CD4-positive, alpha-beta T cell treated with Interleukin-12 subunit alpha and Interleukin-12 subunit beta, for 1 hour (primary cell): Measurements from ENCODE around the gene MYL12B.
"Not testable (repeated sequence)": the region's sequence is repeated elsewhere in the genome, so short reads cannot be mapped to it uniquely, and the experiment has no call there.

Experiments used
- DNase-seq: peaks from one replicate; pipeline ENCODE4 v3.0.0-alpha.2; 2020

Gene MYL12B

DNA sequence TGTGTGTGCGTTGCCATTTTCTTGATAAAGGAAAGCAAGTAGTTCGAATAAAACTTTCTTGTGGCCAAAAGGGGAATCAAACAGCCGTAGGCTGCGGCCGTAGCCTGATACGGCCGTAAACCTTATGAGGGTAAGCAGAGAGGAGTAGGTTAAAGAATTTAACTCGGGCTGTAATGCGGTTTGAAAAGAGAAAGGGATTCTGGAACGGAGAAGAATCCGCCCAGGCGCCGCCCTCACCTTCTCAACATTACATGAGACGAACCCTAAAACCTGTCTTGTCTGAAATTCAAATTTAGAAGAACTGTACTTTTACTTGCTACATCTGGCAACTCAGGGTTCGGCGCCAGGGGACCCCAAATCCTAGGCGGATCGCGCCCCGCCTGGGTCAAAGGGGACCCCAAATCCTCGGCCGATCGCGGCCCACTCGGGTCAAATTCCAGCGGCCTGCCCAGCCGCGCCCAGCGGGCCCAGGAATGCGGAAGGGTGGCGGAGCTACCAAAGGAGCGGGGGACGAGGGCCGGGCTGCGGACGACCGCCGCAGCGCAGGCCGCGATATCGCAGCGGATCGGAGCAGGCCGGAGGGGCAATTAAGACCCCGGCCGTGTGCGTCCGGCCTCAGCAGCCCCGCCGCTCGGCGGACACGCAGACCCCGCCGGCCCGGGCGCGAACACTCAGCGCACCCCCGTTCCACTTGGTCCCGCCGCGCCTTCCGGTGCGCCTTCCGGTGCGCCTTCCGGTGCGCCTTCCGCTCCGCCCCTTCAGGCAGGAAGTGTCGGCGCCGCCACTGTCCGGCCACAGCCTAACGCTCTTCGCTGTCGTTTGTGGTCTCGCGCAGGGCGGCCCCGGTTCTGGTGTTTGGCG, at the start of gene MYL12B:
TSS of gene MYL12B (plus strand) at position 761 of the 861 bp plus-strand sequence. CDS start 10,766 bp downstream, outside the sequence.
- peak; percentile 89 for DNase-seq

DNA sequence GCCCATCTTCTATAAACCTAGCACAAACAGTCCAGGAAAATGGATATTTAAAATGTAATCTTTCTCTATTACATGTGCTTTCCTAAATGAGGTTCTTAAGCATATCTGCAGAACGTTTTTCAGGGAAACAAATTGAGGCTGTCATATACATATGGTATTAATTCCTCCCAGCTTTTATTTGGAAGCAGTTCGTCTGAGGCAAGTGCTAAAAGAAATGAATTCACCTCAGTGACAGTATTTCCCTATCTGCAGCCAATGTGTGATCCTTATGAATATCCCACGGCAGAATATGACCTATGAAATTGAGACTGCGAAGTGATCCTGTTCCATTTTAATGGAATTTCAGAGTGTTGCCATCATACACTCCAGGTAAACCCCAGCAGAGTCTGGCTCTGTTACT, 49.3 kb upstream of the MYL12B start:
- no peak for DNase-seq

DNA sequence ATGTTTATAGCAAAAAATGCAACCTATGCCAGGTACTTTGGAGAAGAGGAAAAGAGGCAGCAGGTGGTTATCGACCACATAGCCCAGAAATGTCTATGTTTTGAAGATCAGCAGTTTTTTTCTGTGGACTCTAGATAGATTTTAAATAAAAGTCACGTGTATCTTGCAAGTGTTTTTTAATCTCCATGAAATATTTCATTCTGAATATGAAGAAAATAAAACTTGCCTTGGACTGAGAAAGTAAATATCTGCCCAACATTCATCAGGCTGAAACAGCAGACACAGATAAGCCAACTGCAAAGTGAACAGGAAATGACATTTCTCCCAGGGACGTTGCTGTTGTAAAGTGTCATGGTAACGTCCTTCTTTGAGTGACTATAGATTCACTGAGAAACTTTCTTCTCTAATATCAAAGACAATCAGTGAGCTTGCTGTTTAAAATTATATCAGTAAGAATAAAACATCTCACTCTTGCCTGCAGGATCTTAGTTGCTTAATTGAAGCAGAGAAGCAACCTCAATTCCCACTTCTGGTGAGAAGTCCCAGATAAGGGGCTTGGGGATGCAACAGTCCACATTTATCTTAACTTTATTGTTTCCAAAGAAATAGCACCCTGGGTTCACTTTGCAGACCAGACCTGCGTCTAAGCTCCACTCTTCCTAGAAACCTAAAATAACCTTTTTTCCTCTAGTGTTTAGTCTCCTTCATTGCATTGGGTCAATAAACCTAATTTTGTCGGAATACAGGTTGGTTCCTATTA, 48.5 kb upstream of the MYL12B start:
- peak; percentile 24 for DNase-seq

DNA sequence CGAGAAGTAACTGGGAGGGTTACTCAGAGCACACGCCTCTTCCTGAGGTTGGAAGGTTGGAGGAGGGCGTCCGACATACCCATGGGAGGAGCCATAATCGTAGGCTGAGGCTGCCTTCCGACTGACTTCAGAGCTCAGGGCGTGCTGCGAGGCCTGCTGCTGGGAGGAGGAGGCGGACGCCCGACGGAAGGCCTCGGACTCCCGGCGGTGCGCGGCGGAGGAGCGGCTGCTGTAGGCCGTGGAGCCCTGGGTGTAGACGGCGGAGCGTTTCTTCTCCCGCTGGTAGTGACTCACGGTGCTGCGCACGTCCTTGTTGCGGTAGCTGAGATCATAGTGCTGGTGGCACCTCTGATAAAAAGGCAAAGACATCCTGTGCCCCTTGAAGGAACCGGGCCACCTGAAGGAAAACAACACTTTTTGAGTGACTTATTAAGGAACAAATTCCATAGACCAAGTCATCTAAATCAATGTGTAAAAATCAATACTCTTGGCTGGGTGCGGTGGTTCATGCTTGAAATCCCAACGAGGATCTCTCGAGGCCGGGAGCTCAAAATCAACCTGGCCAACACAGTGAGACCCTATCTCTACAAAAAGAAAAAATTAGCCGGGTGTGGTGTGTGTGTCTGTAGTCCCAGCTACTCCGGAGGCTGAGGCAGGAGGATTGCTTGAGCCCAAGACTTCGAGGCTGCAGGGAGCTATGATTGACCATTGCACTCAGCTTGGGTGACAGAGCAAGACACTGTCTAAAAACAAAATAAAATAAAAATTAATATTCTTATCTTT, 46.9 kb upstream of the MYL12B start:
- DNase-seq: no peak

DNA sequence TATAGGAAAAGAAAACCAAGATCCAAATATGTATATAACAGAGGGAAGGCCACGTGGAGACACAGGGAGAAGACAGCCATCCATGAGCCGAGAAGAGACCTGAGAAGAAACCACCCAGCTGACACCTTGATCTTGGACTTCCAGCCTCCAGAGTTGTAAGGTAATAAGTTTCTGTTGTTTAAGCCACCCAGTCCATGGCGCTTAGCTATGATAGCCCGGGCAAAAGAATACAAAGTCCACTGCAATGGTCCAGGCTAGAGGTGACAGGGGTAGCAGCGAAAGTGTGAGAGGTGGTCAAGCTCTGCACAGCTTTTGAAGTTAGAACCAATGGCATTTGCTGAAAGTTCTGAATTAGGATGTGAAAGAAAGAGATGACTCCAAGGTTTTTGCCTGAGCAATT, 44.9 kb upstream of the MYL12B start:
- no peak for DNase-seq

- no peak for DNase-seq
Measured at GRCh38 chr18:3217948-3218647, 43.8 kb upstream of the MYL12B start.

DNA sequence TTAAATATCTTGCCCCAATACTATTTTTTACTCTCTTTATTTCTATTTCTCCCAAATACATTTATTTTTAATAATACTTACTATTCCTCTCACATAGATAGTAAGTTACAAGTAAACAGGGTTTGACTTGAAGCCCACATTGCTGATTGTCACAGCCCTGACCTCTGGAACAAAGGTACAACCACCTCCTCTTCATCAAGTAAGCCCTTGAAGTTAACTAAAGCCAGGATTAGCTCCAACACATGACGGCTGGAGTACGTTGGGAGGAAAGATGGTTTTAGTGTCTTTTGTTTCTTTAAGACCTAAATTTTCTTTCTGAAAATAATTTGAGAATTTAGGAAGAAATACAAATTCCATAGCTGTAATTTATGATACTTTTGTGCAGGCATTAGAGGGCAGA, 43.1 kb upstream of the MYL12B start:
- no peak for DNase-seq

GRCh38 chr18:3219241-3219630, 42.7 kb upstream of the MYL12B start:
- DNase-seq: no peak

- no peak for DNase-seq
Measured at GRCh38 chr18:3219631-3220335, 42.1 kb upstream of the MYL12B start, which contains the start of gene MYOM1. Gene MYOM1, minus strand, starts transcription at chr18:3219968. Its CDS starts 4,745 bp downstream, at chr18:3215223.

DNA sequence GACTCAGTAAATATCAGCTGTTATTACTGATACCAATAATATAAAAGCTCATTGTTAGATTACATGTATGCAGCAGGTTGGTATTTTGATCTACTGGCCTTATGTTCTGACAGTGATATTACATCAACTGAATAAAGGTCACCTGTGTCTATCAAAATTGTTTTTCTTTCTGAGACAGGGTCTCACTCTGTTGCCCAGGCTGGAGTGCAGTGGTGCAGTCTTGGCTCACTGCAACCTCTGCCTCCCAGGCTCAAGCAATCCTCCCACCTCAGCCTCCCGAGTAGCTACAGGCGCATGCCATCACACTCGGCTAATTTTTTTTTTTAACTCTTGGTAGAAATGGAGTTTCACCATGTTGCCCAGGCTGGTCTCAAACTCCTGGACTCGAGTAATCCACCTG, 41.1 kb upstream of the MYL12B start:
- not testable (repeated sequence) for DNase-seq

DNA sequence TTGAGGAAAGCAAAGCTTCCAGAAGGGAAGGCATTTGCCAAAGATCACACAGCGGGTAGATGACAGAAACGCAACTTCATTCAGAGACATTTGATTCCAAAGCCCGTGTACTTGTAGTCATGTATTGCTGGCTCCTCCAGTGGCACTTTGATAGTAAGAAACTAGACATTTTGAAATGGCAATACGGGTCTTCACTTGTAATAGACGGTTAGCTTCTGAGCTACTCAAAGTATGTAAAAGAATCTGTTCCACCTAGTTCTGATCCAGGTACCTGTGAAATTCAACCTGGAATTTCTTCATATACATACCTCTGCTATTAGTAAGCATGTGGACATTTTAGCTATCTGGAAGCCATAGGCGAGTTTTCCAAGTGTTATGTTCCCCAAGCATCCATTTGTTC, 40.4 kb upstream of the MYL12B start:
- DNase-seq: no peak

- no peak for DNase-seq
Measured at GRCh38 chr18:3223356-3223755, 38.6 kb upstream of the MYL12B start.

DNA sequence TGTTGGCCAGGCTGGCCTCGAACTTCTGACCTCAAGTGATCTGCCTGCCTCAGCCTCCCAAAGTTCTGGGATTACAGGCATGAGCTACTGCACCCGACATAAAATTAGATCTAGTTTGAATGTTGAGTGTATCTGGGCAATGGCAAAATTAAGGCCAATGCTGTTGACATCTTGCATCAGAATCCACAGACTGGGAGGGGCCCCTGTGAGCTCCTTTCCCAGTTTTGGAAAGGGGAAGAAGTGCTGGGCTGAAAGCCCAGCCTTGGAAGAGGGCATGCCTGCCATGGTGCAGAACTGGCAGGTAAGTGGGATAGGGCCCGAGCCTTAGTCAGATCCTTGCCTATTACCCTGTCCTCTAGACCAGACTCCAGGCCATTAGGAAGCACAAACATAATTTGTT, 37.7 kb upstream of the MYL12B start:
- DNase-seq: no peak

DNA sequence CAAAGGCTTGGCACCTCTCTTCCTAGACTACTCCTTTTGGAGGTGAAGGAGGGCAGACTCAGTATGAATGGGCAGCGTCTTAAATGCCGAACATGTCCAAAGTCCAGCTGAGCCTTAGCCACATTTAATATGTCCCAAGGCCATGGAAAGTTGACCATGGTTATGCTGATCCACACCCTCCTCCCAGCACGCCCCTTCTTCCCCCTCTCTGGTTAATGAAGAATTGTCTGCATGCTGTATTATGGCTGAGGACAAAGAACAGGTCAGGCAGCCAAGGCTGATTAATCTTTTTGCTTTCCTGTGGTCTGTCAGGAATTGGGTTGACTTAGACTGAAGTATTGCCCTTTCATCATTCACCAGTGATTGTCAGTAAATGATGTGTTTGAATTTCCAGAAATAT, 36.3 kb upstream of the MYL12B start:
- DNase-seq: no peak

GRCh38 chr18:3226048-3226447, 35.9 kb upstream of the MYL12B start:
- no peak for DNase-seq

DNA sequence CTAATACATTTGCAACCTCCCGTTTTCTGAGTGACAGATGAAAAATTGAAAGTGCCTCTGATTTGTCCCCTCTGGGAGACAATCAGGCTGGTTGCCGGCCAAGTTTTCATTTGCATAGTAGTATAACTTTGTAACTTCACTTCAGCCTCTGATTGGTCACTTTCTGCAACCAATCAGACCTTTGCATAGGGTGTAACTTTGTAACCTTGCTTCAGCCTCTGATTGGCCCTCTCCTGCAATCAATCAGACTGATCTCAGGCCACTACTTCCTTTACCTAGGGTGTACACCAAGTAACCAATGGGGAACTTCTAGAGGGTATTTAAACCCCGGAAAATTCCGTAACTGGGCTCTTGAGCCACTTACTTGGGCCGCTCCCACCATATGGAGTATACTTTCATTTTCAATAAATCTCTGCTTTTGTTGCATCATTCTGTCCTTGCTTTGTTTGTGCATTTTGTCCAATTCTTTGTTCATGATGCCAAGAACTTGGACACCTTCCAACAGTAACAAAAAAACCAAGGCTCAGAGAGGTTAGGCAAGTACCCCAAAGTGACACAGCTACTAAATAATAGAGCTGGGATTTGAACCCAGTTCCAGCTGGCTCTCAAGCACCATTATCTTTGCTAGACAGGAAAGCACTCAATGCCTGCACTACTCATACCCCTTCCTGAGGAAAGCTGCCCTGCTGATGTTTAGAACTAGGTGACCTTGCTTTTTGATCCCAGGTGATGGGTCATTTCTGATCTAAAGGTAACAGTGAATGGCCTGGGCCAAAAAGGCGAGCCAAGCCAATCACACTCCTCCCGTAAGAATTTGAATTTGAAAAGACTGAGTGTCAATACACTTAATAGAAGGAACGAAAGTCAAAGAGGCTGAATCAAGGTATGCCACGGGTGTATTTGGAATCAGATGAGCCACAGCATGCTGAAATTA, 31.3 kb upstream of the MYL12B start:
- no peak for DNase-seq

GRCh38 chr18:3233004-3233403, 28.9 kb upstream of the MYL12B start:
- DNase-seq: no peak

GRCh38 chr18:3233433-3234168, 28.3 kb upstream of the MYL12B start:
- DNase-seq: no peak

DNA sequence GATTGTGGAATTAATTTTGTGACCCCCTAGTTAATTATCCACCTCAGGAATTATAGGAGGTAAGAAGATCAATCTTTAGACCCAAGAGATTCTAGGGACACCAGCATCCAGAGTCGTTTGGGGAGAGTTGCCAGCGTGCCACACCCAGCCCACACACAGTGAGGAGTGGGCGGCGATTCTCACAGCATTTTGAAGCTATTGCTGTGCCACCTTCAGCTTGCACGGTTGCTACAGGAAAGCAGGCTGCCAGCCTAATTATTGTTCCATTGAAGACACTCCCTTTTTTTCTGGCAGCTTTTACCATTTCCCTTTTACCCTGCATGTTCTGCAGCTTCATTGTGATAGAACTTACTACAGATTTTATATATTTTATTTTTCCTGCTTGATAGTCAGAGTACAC, 27.5 kb upstream of the MYL12B start:
- DNase-seq: no peak

DNA sequence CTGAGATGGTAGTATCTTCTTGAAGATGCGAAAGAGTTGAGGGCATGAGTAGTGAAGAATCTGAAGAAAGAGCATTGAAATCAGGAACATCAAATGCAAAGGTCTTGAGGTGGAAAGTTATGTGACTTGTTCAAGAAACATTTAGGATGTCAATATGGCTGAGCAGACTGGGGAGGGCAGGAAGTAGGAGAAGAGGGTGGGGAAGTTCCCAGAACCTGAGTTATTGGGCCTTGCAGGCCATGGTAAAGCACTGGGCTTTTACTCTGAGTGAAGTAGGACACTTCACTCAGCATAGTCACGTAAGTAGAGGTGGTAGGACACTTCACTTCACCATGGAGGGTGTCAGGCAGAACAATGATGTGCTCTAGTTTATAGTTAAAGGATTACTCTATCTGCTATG, 26.1 kb upstream of the MYL12B start:
- no peak for DNase-seq
